DOHH2 (cell line): ENCODE data around the gene TMEM53.
A peak's percentile ranks its signal among the peaks of the same experiment; 100 is the strongest.

Experiments used
- H3F3A ChIP-seq: fragments of 200-600 bp; sonication (generic), shearing (Covaris generic); 2 replicates; pipeline ENCODE4 v1.6.0; 2016; ENCODE audit warnings: antibody characterized with exemption, mild to moderate bottlenecking; ENCODE audit not compliant: control insufficient read depth, insufficient read depth
- H3K27ac ChIP-seq: fragments of 200-600 bp; sonication (generic); 2 replicates; pipeline ENCODE4 v1.5.1; 2014; ENCODE audit warnings: low read depth, mild to moderate bottlenecking, low read length, moderate library complexity
- H3K27me3 ChIP-seq: fragments of 200-600 bp; sonication (generic); 2 replicates; pipeline ENCODE4 v1.6.1; 2014; ENCODE audit warnings: mild to moderate bottlenecking, low read length, mixed read lengths; ENCODE audit not compliant: control insufficient read depth
- H3K36me3 ChIP-seq: fragments of 200-600 bp; sonication (generic); 2 replicates; pipeline ENCODE4 v1.6.1; 2014; ENCODE audit warnings: mild to moderate bottlenecking, low read length, moderate library complexity, mixed read lengths; ENCODE audit not compliant: control insufficient read depth
- H3K4me1 ChIP-seq: fragments of 200-600 bp; sonication (generic); 2 replicates; pipeline ENCODE4 v1.6.1; 2014; ENCODE audit warnings: mild to moderate bottlenecking, low read length, mixed read lengths; ENCODE audit not compliant: control insufficient read depth
- H3K4me2 ChIP-seq: fragments of 200-600 bp; sonication (generic); 2 replicates; pipeline ENCODE4 v1.6.0; 2014; ENCODE audit warnings: mild to moderate bottlenecking, low read length, moderate library complexity
- H3K4me3 ChIP-seq: fragments of 200-600 bp; sonication (generic); 2 replicates; pipeline ENCODE4 v1.5.1; 2014; ENCODE audit warnings: mild to moderate bottlenecking, low read length, mixed read lengths
- H3K79me2 ChIP-seq: fragments of 200-600 bp; sonication (generic); 2 replicates; pipeline ENCODE4 v1.6.1; 2014; ENCODE audit warnings: mild to moderate bottlenecking, low read length, mixed read lengths; ENCODE audit not compliant: control insufficient read depth
- H3K9me2 ChIP-seq: fragments of 200-600 bp; sonication (generic); replicated peaks from 2 replicates; pipeline ENCODE4 v1.6.1; 2014; ENCODE audit warnings: mild to moderate bottlenecking, low read length, mixed read lengths; ENCODE audit not compliant: control insufficient read depth
- H3K9me3 ChIP-seq: fragments of 200-600 bp; sonication (generic); 2 replicates; pipeline ENCODE4 v1.6.1; 2014; ENCODE audit warnings: antibody characterized with exemption, low read length, mixed read lengths; ENCODE audit not compliant: control insufficient read depth, insufficient read depth
- H4K20me1 ChIP-seq: fragments of 200-600 bp; sonication (generic); 2 replicates; pipeline ENCODE4 v1.6.0; 2014; ENCODE audit warnings: low read depth, mild to moderate bottlenecking, antibody characterized with exemption, low read length, moderate library complexity; ENCODE audit not compliant: control insufficient read depth, insufficient read depth
- EZH2phosphoT487 ChIP-seq: fragments of 200-600 bp; sonication (generic); IDR thresholded peaks from 2 replicates; pipeline ENCODE4 v1.6.1; 2017; ENCODE audit warnings: borderline replicate concordance, mild to moderate bottlenecking, antibody characterized with exemption, low read length, moderate library complexity, mixed read lengths
- TF ChIP-seq, protein P1 (sequence below): fragments of 200-600 bp; sonication (generic); IDR thresholded peaks from one replicate; pipeline ENCODE4 v1.5.1; 2014; ENCODE audit warnings: antibody characterized with exemption, mild to moderate bottlenecking, low read depth, low read length; ENCODE audit not compliant: poor library complexity, severe bottlenecking

The TMEM53 gene

DNA sequence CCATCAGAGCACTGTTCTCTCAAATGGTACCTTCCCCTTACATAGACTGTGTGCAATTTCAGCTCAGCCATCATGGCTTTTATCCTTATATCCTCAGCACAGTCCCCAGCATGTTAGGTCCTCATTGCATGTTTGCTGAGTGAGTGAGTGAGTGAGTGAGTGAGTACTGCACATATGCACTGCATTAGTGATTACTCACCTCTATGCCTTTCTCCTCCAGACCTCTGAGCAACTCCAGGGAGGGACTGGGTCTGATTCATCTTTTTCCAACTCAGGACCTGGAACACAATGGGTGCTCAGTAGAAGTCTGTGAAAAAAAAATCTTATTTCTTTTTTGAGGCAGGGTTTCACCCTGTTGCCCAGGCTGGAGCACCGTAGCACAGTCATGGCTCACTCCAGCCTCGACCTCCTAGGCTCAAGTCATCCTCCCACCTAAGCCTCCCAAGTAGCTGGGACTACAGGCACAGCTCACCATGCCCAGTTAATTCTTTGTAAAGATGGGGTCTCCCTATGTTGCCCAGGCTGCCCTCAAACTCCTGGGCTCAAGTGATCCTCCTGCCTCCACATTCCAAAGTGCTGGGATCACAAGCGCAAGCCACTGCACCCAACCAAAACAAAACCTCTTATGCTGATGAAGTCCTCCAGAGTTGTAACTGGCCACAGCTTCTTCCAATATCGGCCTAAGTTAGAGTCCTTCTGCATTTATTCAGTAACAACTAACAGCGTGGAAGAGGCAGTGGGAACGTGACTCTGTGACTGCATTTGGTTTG, 33.0 kb upstream of the TMEM53 start:
- H3K27me3 ChIP-seq: no peaks in the 10 kb centered on the region
- no peaks in the 10 kb centered on the region for H3K9me2 ChIP-seq
- H3K4me2 ChIP-seq: peak overlapping the region; percentile 61
- no peaks in the 10 kb centered on the region for H3K36me3 ChIP-seq
- H3K4me1 ChIP-seq: peaks cover 36% of the 10 kb centered on the region
- no peaks in the 10 kb centered on the region for H3K9me3 ChIP-seq
- H3F3A ChIP-seq: peaks cover 19% of the 10 kb centered on the region
- no peaks in the 10 kb centered on the region for H3K79me2 ChIP-seq
- no peaks in the 10 kb centered on the region for H4K20me1 ChIP-seq
- no peak overlapping the region for H3K4me3 ChIP-seq
- TF ChIP-seq EZH2phosphoT487: no peak
- TF ChIP-seq, protein P1, sequence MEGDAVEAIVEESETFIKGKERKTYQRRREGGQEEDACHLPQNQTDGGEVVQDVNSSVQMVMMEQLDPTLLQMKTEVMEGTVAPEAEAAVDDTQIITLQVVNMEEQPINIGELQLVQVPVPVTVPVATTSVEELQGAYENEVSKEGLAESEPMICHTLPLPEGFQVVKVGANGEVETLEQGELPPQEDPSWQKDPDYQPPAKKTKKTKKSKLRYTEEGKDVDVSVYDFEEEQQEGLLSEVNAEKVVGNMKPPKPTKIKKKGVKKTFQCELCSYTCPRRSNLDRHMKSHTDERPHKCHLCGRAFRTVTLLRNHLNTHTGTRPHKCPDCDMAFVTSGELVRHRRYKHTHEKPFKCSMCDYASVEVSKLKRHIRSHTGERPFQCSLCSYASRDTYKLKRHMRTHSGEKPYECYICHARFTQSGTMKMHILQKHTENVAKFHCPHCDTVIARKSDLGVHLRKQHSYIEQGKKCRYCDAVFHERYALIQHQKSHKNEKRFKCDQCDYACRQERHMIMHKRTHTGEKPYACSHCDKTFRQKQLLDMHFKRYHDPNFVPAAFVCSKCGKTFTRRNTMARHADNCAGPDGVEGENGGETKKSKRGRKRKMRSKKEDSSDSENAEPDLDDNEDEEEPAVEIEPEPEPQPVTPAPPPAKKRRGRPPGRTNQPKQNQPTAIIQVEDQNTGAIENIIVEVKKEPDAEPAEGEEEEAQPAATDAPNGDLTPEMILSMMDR: no peak
- H3K27ac ChIP-seq: no peak overlapping the region

DNA sequence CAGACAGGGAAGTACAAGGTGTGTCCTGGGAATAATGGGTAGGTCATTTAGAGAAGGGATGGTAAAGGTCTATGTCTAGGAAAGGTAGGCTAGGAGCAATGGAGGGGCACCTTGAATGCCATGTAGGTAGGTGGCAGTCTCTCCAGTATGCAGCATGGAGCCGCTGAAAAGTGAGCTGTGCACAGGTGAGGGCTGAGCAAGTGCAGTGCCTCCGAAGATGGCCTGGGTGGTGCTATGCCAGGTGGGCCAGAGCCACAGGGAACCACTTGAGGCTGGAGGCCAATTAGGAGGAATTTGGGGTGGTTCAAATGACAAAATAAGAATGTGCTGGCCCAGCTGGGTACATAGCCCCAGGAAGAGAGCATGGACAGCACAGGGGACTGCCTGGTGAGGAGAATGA, 31.7 kb upstream of the TMEM53 start:
- Histone ChIP-seq H3K27ac (no peak overlapping the region), H3K9me2 (no peaks in the 10 kb centered on the region), H3K36me3 (no peaks in the 10 kb centered on the region), H3K4me3 (no peak overlapping the region), H4K20me1 (no peaks in the 10 kb centered on the region), H3K4me1 (peaks cover 22% of the 10 kb centered on the region), H3K9me3 (no peaks in the 10 kb centered on the region), H3K4me2 (no peak overlapping the region), H3K79me2 (no peaks in the 10 kb centered on the region), H3F3A (peaks cover 7% of the 10 kb centered on the region), H3K27me3 (no peaks in the 10 kb centered on the region)
- TF ChIP-seq EZH2phosphoT487: no peak
- TF ChIP-seq, protein P1: no peak

DNA sequence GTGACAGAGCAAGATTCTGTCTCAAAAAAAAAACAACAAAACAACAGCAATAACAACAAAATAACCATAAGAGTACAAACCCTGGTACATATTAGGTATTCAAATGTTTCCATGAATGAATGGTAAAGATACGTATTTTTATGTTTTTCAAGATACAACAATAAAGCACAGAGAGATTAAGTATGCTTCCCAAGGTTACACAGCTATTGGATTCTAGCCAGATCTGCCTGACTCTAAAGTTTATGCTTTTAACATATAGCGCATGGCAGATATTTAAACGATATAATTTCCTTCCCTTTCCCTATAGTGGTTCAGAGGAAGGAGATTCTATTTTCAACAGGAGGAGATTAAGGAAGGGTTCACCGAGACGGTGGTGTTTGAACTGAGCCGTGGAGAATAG, 31.2 kb upstream of the TMEM53 start:
- H3K27ac ChIP-seq: no peak overlapping the region
- H3K4me3 ChIP-seq: no peak overlapping the region
- no peak overlapping the region for H3K4me2 ChIP-seq
- H3K9me3 ChIP-seq: no peaks in the 10 kb centered on the region
- H3K27me3 ChIP-seq: no peaks in the 10 kb centered on the region
- no peaks in the 10 kb centered on the region for H3K79me2 ChIP-seq
- H4K20me1 ChIP-seq: no peaks in the 10 kb centered on the region
- TF ChIP-seq, protein P1: no peak
- H3K4me1 ChIP-seq: peaks cover 19% of the 10 kb centered on the region
- peaks cover 2% of the 10 kb centered on the region for H3F3A ChIP-seq
- H3K36me3 ChIP-seq: no peaks in the 10 kb centered on the region
- H3K9me2 ChIP-seq: no peaks in the 10 kb centered on the region
